Epithelial cell of proximal tubule (primary cell): Measurements from ENCODE around the gene UBL4A. TPM values are rescaled to one million over a fixed set of nuclear protein-coding genes. Genes with fewer than 3 reads are reported as not detected.
A peak's percentile ranks its signal among the peaks of the same experiment; 100 is the strongest.

Experiments
- DNase-seq: peaks from one replicate; pipeline ENCODE4 v3.0.0-alpha.2; 2011; ENCODE audit warnings: low read depth
- H3K4me3 ChIP-seq: 2 replicates; pipeline ENCODE4 v1.5.1; 2011; ENCODE audit warnings: low read depth, mild to moderate bottlenecking, low read length
- total RNA-seq: library from RNA; depleted of rRNA; stranded (reverse); fragments of >200 nt; gene quantifications from 2 replicates; pipeline ENCODE4 v1.2.3, GENCODE V29; 2015
- TF ChIP-seq, protein P1 (sequence below): conservative IDR thresholded peaks from 2 replicates; pipeline ENCODE4 v1.5.1; 2012; ENCODE audit warnings: low read depth, mild to moderate bottlenecking, low read length

Gene UBL4A
- total RNA-seq = 39.4 and 65.5 TPM in 2 replicates

DNA sequence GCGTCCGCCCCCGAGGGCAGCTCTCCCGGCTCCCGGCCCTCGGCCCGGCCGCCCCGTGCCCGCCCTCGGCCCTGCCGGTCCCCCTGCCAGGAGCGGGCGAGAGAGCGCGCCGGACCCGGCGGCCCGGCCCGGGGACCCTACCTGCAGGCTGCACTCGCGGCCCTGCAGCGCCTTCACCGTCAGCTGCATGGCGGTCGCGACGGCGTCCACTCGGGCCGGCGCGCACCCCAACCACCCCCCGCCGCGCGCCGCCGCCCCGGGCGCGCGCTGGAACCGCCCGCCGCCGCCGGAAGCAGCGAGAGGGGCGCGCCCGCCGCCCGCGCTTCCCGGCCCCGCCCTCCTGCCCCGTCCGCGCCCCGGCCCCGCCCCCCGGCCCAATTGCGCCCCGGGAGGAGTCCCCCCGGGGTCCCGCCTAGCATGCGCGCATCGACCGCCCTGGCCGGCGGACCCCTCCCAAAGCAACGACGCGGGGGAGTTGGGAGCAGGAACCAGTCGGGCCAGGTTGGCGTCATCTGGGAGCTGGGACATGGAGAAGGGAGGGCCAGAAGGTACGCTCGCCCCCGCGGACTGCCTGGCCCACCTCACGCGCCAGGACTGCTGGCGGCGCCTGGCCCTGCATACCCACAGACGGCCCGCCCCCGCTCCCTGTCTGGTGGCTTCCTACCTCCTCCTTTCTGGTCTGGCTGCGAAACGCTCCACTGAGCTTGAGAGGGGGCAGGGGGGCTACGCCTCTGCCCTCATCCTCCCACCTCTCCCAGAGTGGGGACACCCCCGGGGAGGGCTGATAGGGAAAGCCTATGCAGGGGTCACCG lies at the start of gene UBL4A:
Gene UBL4A (minus strand): TSS at position 220 of the 812 bp plus-strand sequence. CDS start 31 bp downstream, at position 189.
- no peak for DNase-seq
- H3K4me3 ChIP-seq = peak within 1 kb of the TSS; percentile 64
- TF ChIP-seq, protein P1, sequence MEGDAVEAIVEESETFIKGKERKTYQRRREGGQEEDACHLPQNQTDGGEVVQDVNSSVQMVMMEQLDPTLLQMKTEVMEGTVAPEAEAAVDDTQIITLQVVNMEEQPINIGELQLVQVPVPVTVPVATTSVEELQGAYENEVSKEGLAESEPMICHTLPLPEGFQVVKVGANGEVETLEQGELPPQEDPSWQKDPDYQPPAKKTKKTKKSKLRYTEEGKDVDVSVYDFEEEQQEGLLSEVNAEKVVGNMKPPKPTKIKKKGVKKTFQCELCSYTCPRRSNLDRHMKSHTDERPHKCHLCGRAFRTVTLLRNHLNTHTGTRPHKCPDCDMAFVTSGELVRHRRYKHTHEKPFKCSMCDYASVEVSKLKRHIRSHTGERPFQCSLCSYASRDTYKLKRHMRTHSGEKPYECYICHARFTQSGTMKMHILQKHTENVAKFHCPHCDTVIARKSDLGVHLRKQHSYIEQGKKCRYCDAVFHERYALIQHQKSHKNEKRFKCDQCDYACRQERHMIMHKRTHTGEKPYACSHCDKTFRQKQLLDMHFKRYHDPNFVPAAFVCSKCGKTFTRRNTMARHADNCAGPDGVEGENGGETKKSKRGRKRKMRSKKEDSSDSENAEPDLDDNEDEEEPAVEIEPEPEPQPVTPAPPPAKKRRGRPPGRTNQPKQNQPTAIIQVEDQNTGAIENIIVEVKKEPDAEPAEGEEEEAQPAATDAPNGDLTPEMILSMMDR = no peak

- DNase-seq = no peak
- TF ChIP-seq, protein P1 = no peak
Measured at GRCh38 chrX:154535892-154536291, 49.5 kb upstream of the UBL4A start.

GRCh38 chrX:154534526-154535322 lies 48.3 kb upstream of the UBL4A start:
- DNase-seq = no peak
- no peak overlapping the region for H3K4me3 ChIP-seq
- TF ChIP-seq, protein P1 = peak; percentile 83

More at GRCh38 chrX:154535892-154536291, 49.5 kb upstream of the UBL4A start:
- H3K4me3 ChIP-seq = no peak overlapping the region

GRCh38 chrX:154532690-154533089 lies 46.3 kb upstream of the UBL4A start:
- TF ChIP-seq, protein P1 = no peak
- no peak overlapping the region for H3K4me3 ChIP-seq
- no peak for DNase-seq

- no peak for DNase-seq
- H3K4me3 ChIP-seq = no peak overlapping the region
- TF ChIP-seq, protein P1 = no peak
Measured at GRCh38 chrX:154531626-154532025, 45.2 kb upstream of the UBL4A start.

DNA sequence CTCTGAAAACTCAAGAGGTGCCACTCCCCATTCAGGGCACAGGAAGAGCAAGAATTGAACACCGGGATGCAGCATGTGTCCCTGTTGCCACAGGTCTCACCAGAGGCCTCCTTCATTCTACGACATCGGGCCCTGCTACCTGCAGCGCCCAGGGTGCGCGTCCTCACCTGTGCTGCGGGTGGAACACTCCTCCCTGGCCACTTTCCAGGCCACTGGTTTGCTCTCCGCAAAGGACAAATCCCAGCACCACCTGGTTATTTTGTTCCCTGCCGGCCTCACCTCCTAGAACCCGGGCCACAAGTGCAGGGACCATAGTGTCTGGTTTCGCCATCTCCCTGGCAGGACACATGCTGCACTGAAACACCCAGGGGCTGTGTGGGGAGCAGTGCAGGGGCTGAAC lies 43.9 kb upstream of the UBL4A start:
- DNase-seq = no peak
- no peak overlapping the region for H3K4me3 ChIP-seq
- TF ChIP-seq, protein P1 = no peak
